OCI-LY7 (cell line): Measurements from ENCODE around the gene M6PR. TPM values are rescaled to one million over a fixed set of nuclear protein-coding genes. Genes with fewer than 3 reads are reported as not detected.

ENCODE experiments used
- BruUV-seq: library from RNA; stranded (reverse); fragments of 400-500 nt; replicated peaks from 2 replicates; lab custom pipeline; 2021; lab: Mats Ljungman, UMichigan
- CTCF ChIA-PET: fragments of 300-600 bp; sonication (Branson Sonifier 250); formaldehyde crosslinking; loops from one replicate; lab custom pipeline; 2022; ENCODE audit warnings: antibody characterized with exemption; ENCODE audit not compliant: unreplicated experiment; lab: Charles Lee
- POLR2A ChIA-PET: fragments of 300-600 bp; sonication (Branson Sonifier 250); formaldehyde crosslinking; loops from one replicate; lab custom pipeline; 2022; ENCODE audit warnings: antibody characterized with exemption; lab: Charles Lee
- DNase-seq: peaks from one replicate; pipeline ENCODE4 v3.0.0-alpha.2; 2015; ENCODE audit warnings: low spot score
- H2AFZ ChIP-seq: fragments of 200-600 bp; sonication (generic), shearing (Covaris generic); 2 replicates; pipeline ENCODE4 v1.6.1; 2014; ENCODE audit warnings: mild to moderate bottlenecking, antibody characterized with exemption, low read length, moderate library complexity
- H3K27ac ChIP-seq: fragments of 200-600 bp; sonication (generic); 2 replicates; pipeline ENCODE4 v1.5.1; 2014; ENCODE audit warnings: mixed run types, low read depth, mild to moderate bottlenecking, moderate library complexity, low read length, inconsistent platforms; ENCODE audit not compliant: poor library complexity, severe bottlenecking
- H3K36me3 ChIP-seq: fragments of 200-600 bp; sonication (generic); 2 replicates; pipeline ENCODE4 v1.6.1; 2014; ENCODE audit warnings: mild to moderate bottlenecking, antibody characterized with exemption, low read length, moderate library complexity, mixed read lengths; ENCODE audit not compliant: insufficient read depth
- H3K4me1 ChIP-seq: fragments of 200-600 bp; sonication (generic); 2 replicates; pipeline ENCODE4 v1.5.1; 2014; ENCODE audit warnings: mild to moderate bottlenecking, low read length; ENCODE audit not compliant: insufficient read depth, poor library complexity, severe bottlenecking
- H3K4me2 ChIP-seq: fragments of 200-600 bp; sonication (generic); 2 replicates; pipeline ENCODE4 v1.6.1; 2014; ENCODE audit warnings: mild to moderate bottlenecking, low read length
- H3K4me3 ChIP-seq: fragments of 200-600 bp; sonication (generic); 2 replicates; pipeline ENCODE4 v1.5.1; 2014; ENCODE audit warnings: mild to moderate bottlenecking, low read depth, low read length; ENCODE audit not compliant: poor library complexity, severe bottlenecking
- H3K79me2 ChIP-seq: fragments of 200-600 bp; sonication (generic); 2 replicates; pipeline ENCODE4 v1.6.1; 2016; ENCODE audit warnings: low read depth, mild to moderate bottlenecking, low read length, moderate library complexity, mixed read lengths; ENCODE audit not compliant: insufficient read depth
- H3K9me2 ChIP-seq: fragments of 200-600 bp; sonication (generic); 2 replicates; pipeline ENCODE4 v1.6.1; 2016; ENCODE audit warnings: mild to moderate bottlenecking, low read length, mixed read lengths; ENCODE audit not compliant: insufficient read depth
- H3K9me3 ChIP-seq: fragments of 200-600 bp; sonication (generic); 2 replicates; pipeline ENCODE4 v1.6.1; 2014; ENCODE audit warnings: mild to moderate bottlenecking, mixed run types, low read length, mixed read lengths
- H4K20me1 ChIP-seq: fragments of 200-600 bp; sonication (generic); 2 replicates; pipeline ENCODE4 v1.6.1; 2014; ENCODE audit warnings: mild to moderate bottlenecking, antibody characterized with exemption, low read length, moderate library complexity, mixed read lengths; ENCODE audit not compliant: insufficient read depth
- CTCF ChIP-seq: fragments of 200-600 bp; sonication (generic); conservative IDR thresholded peaks from 2 replicates; pipeline ENCODE4 v1.5.1; 2014; ENCODE audit warnings: mild to moderate bottlenecking, antibody characterized with exemption, low read length, moderate library complexity, mixed read lengths
- EZH2phosphoT487 ChIP-seq: fragments of 200-600 bp; sonication (generic); IDR thresholded peaks from 2 replicates; pipeline ENCODE4 v1.6.1; 2018; ENCODE audit warnings: low read depth, borderline replicate concordance, mild to moderate bottlenecking, mixed run types, antibody characterized with exemption, low read length, moderate library complexity, mixed read lengths
- intact Hi-C: fragments of 100-400 bp; cut with micrococcal nuclease; formaldehyde crosslinking; loops from one replicate; pipeline ENCODE4 v1.10.0; 2022; ENCODE audit not compliant: unreplicated experiment
- total RNA-seq, 2 experiments: library from RNA; depleted of rRNA in 1 of 2; stranded (reverse); fragments of >200 nt in 1 of 2; shearing (Covaris generic) in 1 of 2; gene quantifications; 2 replicates each; pipeline ENCODE4 v1.2.3, GENCODE V29; 2014 to 2022

M6PR gene
- total RNA-seq, 2 experiments from 2014 or later, result 108 to 144 TPM

GRCh38 chr12:8912914-8913313 lies 36.5 kb downstream of the M6PR start:
- peaks cover 43% of the 10 kb centered on the region for H3K4me1 ChIP-seq
- peak overlapping the region; percentile 56 for H3K27ac ChIP-seq
- no TSS peak for BruUV-seq
- POLR2A ChIA-PET, result interaction anchor here (1.1 to 2.0 kb wide), 3 partner anchors 37 to 264 kb away, joined by 3 to 4 read pairs (median 4); partner anchors contain the start of gene M6PR
- no peaks in the 10 kb centered on the region for H3K36me3 ChIP-seq
- CTCF ChIA-PET, result no interaction called here
- H3K9me2 ChIP-seq, result no peaks in the 10 kb centered on the region
- no peaks in the 10 kb centered on the region for H4K20me1 ChIP-seq
- intact Hi-C loops, result loop anchor here (2.0 kb wide), 1 partner anchor 36 kb away; the partner anchor contains the start of gene M6PR
- peak overlapping the region; percentile 98; the same call in 1 of the 2 replicates for H2AFZ ChIP-seq
- H3K4me2 ChIP-seq, result no peak overlapping the region; the same call in 1 of the 2 replicates
- peak; percentile 60 for DNase-seq
- H3K9me3 ChIP-seq, result no peaks in the 10 kb centered on the region
- TF ChIP-seq EZH2phosphoT487 (no peak), CTCF (peak; percentile 65)
- peaks cover 16% of the 10 kb centered on the region; the same call in 1 of the 2 replicates for H3K79me2 ChIP-seq
- H3K4me3 ChIP-seq, result no peak overlapping the region

GRCh38 chr12:8911606-8912268 lies 37.7 kb downstream of the M6PR start:
- intact Hi-C loops, result loop anchor here (2.0 kb wide), 1 partner anchor 37 kb away; the partner anchor contains the start of gene M6PR
- Histone ChIP-seq H4K20me1 (no peaks in the 10 kb centered on the region), H3K27ac (no peak overlapping the region), H3K4me1 (peaks cover 42% of the 10 kb centered on the region), H3K9me3 (no peaks in the 10 kb centered on the region), H3K9me2 (no peaks in the 10 kb centered on the region), H3K4me2 (0 out of 2 replicates have a peak overlapping the region, but pooled peaks have one; percentile 4), H3K36me3 (no peaks in the 10 kb centered on the region), H3K4me3 (no peak overlapping the region), H2AFZ (peak overlapping the region; percentile 22; the same call in 1 of the 2 replicates), H3K79me2 (peaks cover 16% of the 10 kb centered on the region; the same call in 1 of the 2 replicates)
- no peak for TF ChIP-seq CTCF
- no peak for TF ChIP-seq EZH2phosphoT487
- no TSS peak for BruUV-seq
- ChIA-PET POLR2A (interaction anchor here (1.1 to 2.0 kb wide), 3 partner anchors 38 to 263 kb away, joined by 3 to 4 read pairs (median 4); partner anchors contain the start of gene M6PR), CTCF (interaction anchor here (0.6 kb wide), 1 partner anchor 350 kb away, joined by 3 read pairs; no protein-coding TSS in a partner anchor)
- DNase-seq, result peak; percentile 14
